Suprapubic skin (tissue), 4 donors: ENCODE measurements around the gene KSR1. TPM values are rescaled to one million over a fixed set of nuclear protein-coding genes. Genes with fewer than 3 reads are reported as not detected.

Experiments used
- DNase-seq, 2 donors: peaks; one replicate each; pipeline ENCODE4 v3.0.0-alpha.2; 2019; ENCODE audit warnings: low spot score in 2 of 2
- H3K27ac ChIP-seq: fragments of 200-600 bp; sonication (generic); one replicate; pipeline ENCODE4 v1.5.1; 2019
- H3K27me3 ChIP-seq: fragments of 200-600 bp; sonication (generic); one replicate; pipeline ENCODE4 v1.5.1; 2019
- H3K36me3 ChIP-seq: fragments of 200-600 bp; sonication (generic); one replicate; pipeline ENCODE4 v1.5.1; 2019
- H3K4me1 ChIP-seq: fragments of 200-600 bp; sonication (generic); one replicate; pipeline ENCODE4 v1.5.1; 2019
- H3K4me3 ChIP-seq: fragments of 200-600 bp; sonication (generic); one replicate; pipeline ENCODE4 v1.5.1; 2019; ENCODE audit warnings: mild to moderate bottlenecking
- H3K9me3 ChIP-seq: fragments of 200-600 bp; sonication (generic); one replicate; pipeline ENCODE4 v1.5.1; 2019
- EP300 ChIP-seq: sonication (generic); formaldehyde crosslinking; IDR thresholded peaks from one replicate; pipeline ENCODE4 v1.6.1; 2017; ENCODE audit warnings: antibody characterized with exemption
- POLR2A ChIP-seq, 2 donors: fragments of 450-650 bp; IDR thresholded peaks; one replicate each; pipeline ENCODE4 v1.6.1; 2017; ENCODE audit warnings: antibody characterized with exemption in 2 of 2, mild to moderate bottlenecking in 2 of 2, moderate library complexity in 2 of 2
- POLR2AphosphoS5 ChIP-seq, 3 donors: sonication (generic); formaldehyde crosslinking; IDR thresholded peaks; one replicate each; pipeline ENCODE4 v1.6.1; 2017; ENCODE audit warnings: antibody characterized with exemption in 3 of 3
- WGBS: methylation state at CpG from one replicate; pipeline ENCODE4 v1.1.5; 2018; 5-methylcytosine and 5-hydroxymethylcytosine counted together
- total RNA-seq, 4 donors: library from RNA; depleted of rRNA; stranded (reverse); fragments of >200 nt; gene quantifications; one replicate each; pipeline ENCODE4 v1.1.0, GENCODE V29; 2016
- TF ChIP-seq, protein P1 (sequence below), 2 donors: fragments of 200-600 bp in 1 of 2; fragments of 450-650 bp in 1 of 2; sonication (generic) in 1 of 2; IDR thresholded peaks; one replicate each; pipeline ENCODE4 v1.5.1; 2016 to 2019; ENCODE audit warnings: antibody characterized with exemption in 2 of 2, mild to moderate bottlenecking in 1 of 2, moderate library complexity in 1 of 2

KSR1 gene
- total RNA-seq, 4 donors from 2014 or later, result 38.1 to 54.0 (median 49.5) TPM

DNA sequence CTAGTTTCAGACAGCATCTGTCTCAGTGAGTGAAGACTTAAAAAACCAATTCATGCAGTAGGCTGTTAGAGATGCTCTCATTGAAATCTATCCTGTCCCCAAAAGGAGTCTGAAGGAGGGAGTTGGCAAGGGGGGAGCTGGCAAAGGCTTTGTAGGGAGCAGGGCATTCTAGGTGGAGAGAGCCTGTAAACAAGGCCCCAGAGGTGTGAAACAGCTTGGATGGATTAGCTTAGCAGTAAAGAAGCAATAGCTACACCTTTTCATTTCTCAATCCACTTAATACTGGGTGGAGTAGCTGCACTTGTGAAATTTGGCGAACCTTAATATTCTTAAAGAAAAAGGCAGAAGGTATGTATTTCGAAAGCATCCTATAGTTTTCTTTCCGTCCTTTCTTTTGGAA lies 61.8 kb downstream of the KSR1 start:
- TF ChIP-seq POLR2A (IDR thresholded peaks at IDR 0.05) (no peak), POLR2AphosphoS5 (IDR thresholded peaks at IDR 0.05) (no peak), EP300 (no peak)
- TF ChIP-seq, protein P1, sequence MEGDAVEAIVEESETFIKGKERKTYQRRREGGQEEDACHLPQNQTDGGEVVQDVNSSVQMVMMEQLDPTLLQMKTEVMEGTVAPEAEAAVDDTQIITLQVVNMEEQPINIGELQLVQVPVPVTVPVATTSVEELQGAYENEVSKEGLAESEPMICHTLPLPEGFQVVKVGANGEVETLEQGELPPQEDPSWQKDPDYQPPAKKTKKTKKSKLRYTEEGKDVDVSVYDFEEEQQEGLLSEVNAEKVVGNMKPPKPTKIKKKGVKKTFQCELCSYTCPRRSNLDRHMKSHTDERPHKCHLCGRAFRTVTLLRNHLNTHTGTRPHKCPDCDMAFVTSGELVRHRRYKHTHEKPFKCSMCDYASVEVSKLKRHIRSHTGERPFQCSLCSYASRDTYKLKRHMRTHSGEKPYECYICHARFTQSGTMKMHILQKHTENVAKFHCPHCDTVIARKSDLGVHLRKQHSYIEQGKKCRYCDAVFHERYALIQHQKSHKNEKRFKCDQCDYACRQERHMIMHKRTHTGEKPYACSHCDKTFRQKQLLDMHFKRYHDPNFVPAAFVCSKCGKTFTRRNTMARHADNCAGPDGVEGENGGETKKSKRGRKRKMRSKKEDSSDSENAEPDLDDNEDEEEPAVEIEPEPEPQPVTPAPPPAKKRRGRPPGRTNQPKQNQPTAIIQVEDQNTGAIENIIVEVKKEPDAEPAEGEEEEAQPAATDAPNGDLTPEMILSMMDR (IDR thresholded peaks at IDR 0.05), result no peak
- Histone ChIP-seq H3K27me3 (no peaks in the 10 kb centered on the region), H3K9me3 (no peaks in the 10 kb centered on the region), H3K4me1 (peaks cover 40% of the 10 kb centered on the region), H3K27ac (no peak overlapping the region), H3K36me3 (no peaks in the 10 kb centered on the region), H3K4me3 (no peak overlapping the region)
- no peak for DNase-seq
- WGBS, result 74% methylated on average over 3 of the region's 3 CpGs

DNA sequence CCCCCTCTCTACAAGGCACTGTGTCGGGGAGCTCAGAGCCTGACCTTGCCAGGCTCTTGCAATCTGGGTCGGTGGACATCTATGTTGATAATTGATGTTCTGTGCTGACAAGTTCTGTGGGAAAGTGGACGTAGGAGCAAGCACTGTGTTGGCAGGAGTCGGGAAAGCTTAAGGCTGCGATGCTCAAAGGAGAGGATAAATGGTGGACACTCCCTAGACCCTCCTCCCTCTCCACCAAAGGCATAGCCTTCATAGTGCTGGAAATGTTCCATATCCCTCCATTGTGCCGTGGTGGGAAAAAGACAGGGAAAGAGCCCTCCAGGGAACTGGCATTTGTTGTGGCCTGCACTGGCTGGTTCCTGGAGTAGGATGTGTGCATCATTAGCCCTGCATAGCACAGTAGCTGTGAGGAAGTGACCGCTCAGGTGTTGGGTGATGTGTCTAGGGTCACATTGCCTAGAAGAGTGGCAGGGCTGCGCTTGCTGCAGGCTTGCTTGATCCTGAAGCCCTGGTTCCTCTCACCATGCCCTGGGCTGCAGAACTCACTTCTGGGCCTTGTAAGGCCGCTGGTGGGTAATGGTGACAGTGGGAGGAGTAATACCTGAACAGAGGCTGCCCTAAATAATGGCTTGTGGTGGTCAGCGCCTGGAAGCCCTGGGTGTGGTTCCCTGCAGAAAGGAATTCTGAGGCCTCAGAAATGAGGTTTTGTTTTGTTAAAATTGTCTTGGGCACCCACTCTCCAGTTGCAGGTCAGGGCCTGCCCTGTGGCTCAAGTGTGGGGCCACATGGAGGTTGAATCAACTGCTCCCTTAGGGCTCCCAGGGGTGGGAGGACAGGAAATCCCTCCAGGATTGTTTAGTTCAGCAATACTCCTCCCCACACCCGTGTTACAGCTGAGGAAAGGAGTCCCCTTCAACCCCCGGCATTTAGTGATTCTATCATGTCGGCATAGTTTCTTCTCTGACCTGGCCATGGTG lies 62.6 kb downstream of the KSR1 start:
- WGBS, result 79% methylated on average over 12 of the region's 13 CpGs

DNA sequence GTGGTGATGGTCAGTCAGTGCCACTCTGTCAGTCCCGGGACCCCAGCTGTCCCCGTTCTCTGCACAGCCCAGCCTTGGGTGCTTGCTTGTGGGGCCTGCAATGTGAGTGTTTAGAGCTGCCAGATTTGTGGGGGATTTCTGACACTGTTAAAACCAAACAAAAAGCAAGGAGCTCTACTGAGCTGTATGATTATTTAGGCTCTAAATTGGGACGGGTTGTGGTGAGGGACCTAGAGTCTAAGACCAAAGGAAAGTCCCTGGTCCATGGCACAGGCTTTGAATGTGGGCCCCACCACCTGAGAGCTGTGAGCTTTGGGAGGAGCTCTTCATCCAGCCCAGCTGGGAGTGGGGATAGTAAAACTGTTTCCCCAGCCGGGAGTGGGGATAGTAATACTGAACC lies 63.3 kb downstream of the KSR1 start:
- peaks cover 40% of the 10 kb centered on the region for H3K4me1 ChIP-seq
- H3K36me3 ChIP-seq, result no peaks in the 10 kb centered on the region
- H3K9me3 ChIP-seq, result no peaks in the 10 kb centered on the region
- 72% methylated on average over 3 of the region's 4 CpGs for WGBS
- H3K27ac ChIP-seq, result no peak overlapping the region
- H3K4me3 ChIP-seq, result no peak overlapping the region
- TF ChIP-seq POLR2AphosphoS5 (IDR thresholded peaks at IDR 0.05) (no peak), EP300 (no peak), POLR2A (IDR thresholded peaks at IDR 0.05) (no peak)
- TF ChIP-seq, protein P1 (IDR thresholded peaks at IDR 0.05), result no peak
- DNase-seq, result no peak
- no peaks in the 10 kb centered on the region for H3K27me3 ChIP-seq

More for the DNA sequence above, 62.6 kb downstream of the KSR1 start:
- no peaks in the 10 kb centered on the region for H3K27me3 ChIP-seq
- no peaks in the 10 kb centered on the region for H3K36me3 ChIP-seq
- no peak overlapping the region for H3K27ac ChIP-seq
- H3K9me3 ChIP-seq, result no peaks in the 10 kb centered on the region
- H3K4me3 ChIP-seq, result no peak overlapping the region
- peaks cover 40% of the 10 kb centered on the region for H3K4me1 ChIP-seq
- TF ChIP-seq, protein P1 (IDR thresholded peaks at IDR 0.05), result no peak
- TF ChIP-seq POLR2AphosphoS5 (IDR thresholded peaks at IDR 0.05) (no peak), POLR2A (IDR thresholded peaks at IDR 0.05) (no peak), EP300 (no peak)
- DNase-seq, result no peak

DNA sequence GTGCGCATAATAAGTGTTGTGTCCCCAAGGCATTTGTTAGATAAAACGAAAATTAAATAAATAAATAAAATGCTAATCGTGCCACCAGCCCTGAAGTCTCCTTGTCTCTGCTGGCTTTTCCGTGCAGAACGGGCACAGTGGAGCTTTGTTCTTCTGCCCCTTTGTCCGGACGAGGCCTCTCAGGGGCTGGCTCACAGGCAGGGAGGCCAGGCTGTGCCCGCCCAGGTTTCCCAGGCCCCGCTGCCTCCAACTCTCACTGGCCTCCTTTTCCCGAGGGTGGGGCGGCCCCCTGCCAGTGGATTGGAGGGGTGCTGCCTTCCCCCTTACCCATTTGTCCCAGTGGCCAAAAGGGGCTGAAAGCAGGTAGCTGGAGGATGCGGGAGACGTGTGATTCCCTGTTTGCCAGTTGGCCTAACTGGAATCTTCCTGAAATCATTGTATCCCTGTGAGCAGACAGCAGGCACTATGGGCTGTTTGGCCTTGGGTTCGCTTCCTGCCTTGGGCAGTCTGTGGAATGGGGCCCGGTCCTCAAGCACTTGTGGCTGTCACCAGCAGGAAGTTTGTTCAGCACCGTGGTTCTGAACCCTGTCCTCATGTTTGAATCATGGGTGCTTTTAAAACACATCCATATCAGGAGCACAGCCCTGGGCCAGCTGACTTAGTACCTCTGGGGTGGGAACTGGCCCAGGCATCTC lies 64.4 kb downstream of the KSR1 start:
- Histone ChIP-seq H3K4me3 (no peak overlapping the region), H3K9me3 (no peaks in the 10 kb centered on the region), H3K36me3 (no peaks in the 10 kb centered on the region), H3K27me3 (no peaks in the 10 kb centered on the region), H3K4me1 (peaks cover 39% of the 10 kb centered on the region), H3K27ac (no peak overlapping the region)
- DNase-seq, result no peak
- 68% methylated on average over 14 of the region's 16 CpGs for WGBS
- TF ChIP-seq POLR2AphosphoS5 (IDR thresholded peaks at IDR 0.05), result no peak
- TF ChIP-seq POLR2A (IDR thresholded peaks at IDR 0.05), result no peak
- TF ChIP-seq EP300, result no peak
- TF ChIP-seq, protein P1 (IDR thresholded peaks at IDR 0.05), result no peak
